H9 (cell line): ENCODE results near the gene CACNA1I. TPM values are rescaled to one million over a fixed set of nuclear protein-coding genes. Genes with fewer than 3 reads are reported as not detected.

Source experiments
- DNase-seq: peaks from one replicate; pipeline ENCODE4 v3.0.0-alpha.2; 2017
- H2AFZ ChIP-seq: one replicate; pipeline ENCODE4 v1.6.1; 2013; ENCODE audit warnings: mild to moderate bottlenecking, low read length, control low read depth, moderate library complexity
- H2AK5ac ChIP-seq: 2 replicates; pipeline ENCODE4 v1.6.1; 2013; ENCODE audit warnings: low read length, control low read depth, mixed read lengths; ENCODE audit not compliant: insufficient read length
- H2BK120ac ChIP-seq: one replicate; pipeline ENCODE4 v1.6.1; 2013; ENCODE audit warnings: low read depth, mild to moderate bottlenecking, low read length, control low read depth, inconsistent platforms; ENCODE audit not compliant: poor library complexity, severe bottlenecking
- H2BK12ac ChIP-seq: 2 replicates; pipeline ENCODE4 v1.6.1; 2013; ENCODE audit warnings: low read length, control low read depth, mixed read lengths, low read depth; ENCODE audit not compliant: insufficient read length
- H2BK15ac ChIP-seq: 2 replicates; pipeline ENCODE4 v1.6.1; 2013; ENCODE audit warnings: low read depth, low read length, control low read depth
- H2BK20ac ChIP-seq: one replicate; pipeline ENCODE4 v1.6.1; 2013; ENCODE audit warnings: low read depth, mild to moderate bottlenecking, low read length, control low read depth, inconsistent platforms; ENCODE audit not compliant: poor library complexity, severe bottlenecking
- H2BK5ac ChIP-seq: 2 replicates; pipeline ENCODE4 v1.6.1; 2013; ENCODE audit warnings: low read length, control low read depth, mixed read lengths; ENCODE audit not compliant: insufficient read length
- H3K14ac ChIP-seq: 2 replicates; pipeline ENCODE4 v1.6.1; 2013; ENCODE audit warnings: low read length, control low read depth; ENCODE audit not compliant: insufficient read depth
- H3K18ac ChIP-seq: 2 replicates; pipeline ENCODE4 v1.6.1; 2013; ENCODE audit warnings: low read depth, mild to moderate bottlenecking, mixed read lengths, low read length, control low read depth; ENCODE audit not compliant: insufficient read length
- H3K23ac ChIP-seq: 2 replicates; pipeline ENCODE4 v1.6.1; 2013; ENCODE audit warnings: low read length, control low read depth, mixed read lengths, low read depth; ENCODE audit not compliant: insufficient read length
- H3K23me2 ChIP-seq: 2 replicates; pipeline ENCODE4 v1.6.1; 2013; ENCODE audit warnings: low read depth, mild to moderate bottlenecking, mixed read lengths, low read length, control low read depth; ENCODE audit not compliant: insufficient read length, poor library complexity, severe bottlenecking
- H3K27ac ChIP-seq: 2 replicates; pipeline ENCODE4 v1.5.1; 2013; ENCODE audit warnings: low read length, control low read depth, mixed read lengths, low read depth; ENCODE audit not compliant: insufficient read length
- H3K27me3 ChIP-seq: 2 replicates; pipeline ENCODE4 v1.6.1; 2013; ENCODE audit warnings: low read length, control low read depth, inconsistent platforms; ENCODE audit not compliant: insufficient read depth
- H3K4ac ChIP-seq: 2 replicates; pipeline ENCODE4 v1.6.1; 2013; ENCODE audit warnings: low read depth, mild to moderate bottlenecking, control low read depth, inconsistent platforms, low read length, moderate library complexity
- H3K4me1 ChIP-seq: 2 replicates; pipeline ENCODE4 v1.6.1; 2013; ENCODE audit warnings: low read length, control low read depth, inconsistent platforms; ENCODE audit not compliant: insufficient read depth
- H3K4me2 ChIP-seq: 2 replicates; pipeline ENCODE4 v1.6.1; 2013; ENCODE audit warnings: low read length, control low read depth, mixed read lengths; ENCODE audit not compliant: insufficient read length, insufficient read depth
- H3K56ac ChIP-seq: 2 replicates; pipeline ENCODE4 v1.6.1; 2013; ENCODE audit warnings: low read depth, mild to moderate bottlenecking, mixed read lengths, low read length, control low read depth; ENCODE audit not compliant: insufficient read length
- H3K79me1 ChIP-seq: 2 replicates; pipeline ENCODE4 v1.6.1; 2013; ENCODE audit warnings: low read depth, mild to moderate bottlenecking, moderate library complexity, low read length, control low read depth, inconsistent platforms; ENCODE audit not compliant: insufficient read depth, poor library complexity, severe bottlenecking
- H3K79me2 ChIP-seq: 2 replicates; pipeline ENCODE4 v1.6.1; 2013; ENCODE audit warnings: low read length, control low read depth, inconsistent platforms; ENCODE audit not compliant: insufficient read depth
- H3K9ac ChIP-seq: 2 replicates; pipeline ENCODE4 v1.6.1; 2013; ENCODE audit warnings: low read length, control low read depth, mixed read lengths; ENCODE audit not compliant: insufficient read length; ENCODE audit errors: extremely low read depth
- H3K9me3 ChIP-seq: one replicate; pipeline ENCODE4 v1.6.1; 2013; ENCODE audit warnings: low read depth, low read length, inconsistent platforms; ENCODE audit not compliant: control insufficient read depth
- H3T11ph ChIP-seq: one replicate; pipeline ENCODE4 v1.6.1; 2013; ENCODE audit warnings: mild to moderate bottlenecking, low read length, control low read depth, inconsistent platforms
- H4K20me1 ChIP-seq: one replicate; pipeline ENCODE4 v1.6.1; 2013; ENCODE audit not compliant: control insufficient read depth, insufficient read length, insufficient read depth
- H4K5ac ChIP-seq: 2 replicates; pipeline ENCODE4 v1.6.1; 2013; ENCODE audit warnings: low read depth, mild to moderate bottlenecking, mixed read lengths, low read length, control low read depth; ENCODE audit not compliant: insufficient read length
- H4K8ac ChIP-seq: replicated peaks from 2 replicates; pipeline ENCODE4 v1.6.1; 2013; ENCODE audit warnings: low read length, control low read depth, mixed read lengths, low read depth; ENCODE audit not compliant: insufficient read length
- H4K91ac ChIP-seq: 2 replicates; pipeline ENCODE4 v1.6.1; 2013; ENCODE audit warnings: low read depth, mild to moderate bottlenecking, moderate library complexity, mixed read lengths, low read length, control low read depth; ENCODE audit not compliant: insufficient read length
- H3K27ac Mint-ChIP-seq, 3 experiments: 2 replicates in 2 of 3; 3 replicates in 1 of 3; pipeline ENCODE4 v1.8.0; 2020 to 2021; ENCODE audit warnings: mixed read lengths in 3 of 3, mild to moderate bottlenecking in 1 of 3, moderate library complexity in 1 of 3
- H3K27me3 Mint-ChIP-seq: 2 replicates; pipeline ENCODE4 v1.8.0; 2021; ENCODE audit warnings: low read depth, mild to moderate bottlenecking, moderate library complexity, mixed read lengths
- H3K36me3 Mint-ChIP-seq, 3 experiments: 2 replicates in 2 of 3; 3 replicates in 1 of 3; pipeline ENCODE4 v1.8.0; 2020 to 2021; ENCODE audit warnings: low read depth in 3 of 3, mixed read lengths in 3 of 3; ENCODE audit not compliant: insufficient read depth in 1 of 3
- H3K4me1 Mint-ChIP-seq, 2 experiments: 2 replicates each; pipeline ENCODE4 v1.8.0; 2020; ENCODE audit warnings: mixed read lengths in 2 of 2
- H3K4me3 Mint-ChIP-seq, 2 experiments: 2 replicates in 1 of 2; 3 replicates in 1 of 2; pipeline ENCODE4 v1.8.0; 2020 to 2021; ENCODE audit warnings: mild to moderate bottlenecking in 2 of 2, mixed read lengths in 2 of 2, moderate library complexity in 1 of 2
- H3K9me3 Mint-ChIP-seq, 2 experiments: 2 replicates in 1 of 2; 3 replicates in 1 of 2; pipeline ENCODE4 v1.8.0; 2020; ENCODE audit warnings: mild to moderate bottlenecking in 2 of 2, mixed read lengths in 2 of 2, moderate library complexity in 1 of 2
- CTCF ChIP-seq: fragments of 200-600 bp; sonication (generic); conservative IDR thresholded peaks from 3 replicates; pipeline ENCODE4 v1.8.0; 2021; ENCODE audit warnings: antibody characterized with exemption, mild to moderate bottlenecking
- WGBS: extraction: QIAGEN DNeasy Blood & Tissue Kit; methylation state at CpG from one replicate; pipeline ENCODE4 v1.1.7; 2013; ENCODE audit warnings: missing lambda C conversion rate, low lambda C conversion rate, mixed read lengths; ENCODE audit not compliant: insufficient read length; ENCODE audit errors: extremely low coverage; 5-methylcytosine and 5-hydroxymethylcytosine counted together
- total RNA-seq: library from RNA; stranded (reverse); gene quantifications from 2 replicates; pipeline ENCODE4 v1.2.1, GENCODE V29; 2021

CACNA1I gene
- total RNA-seq, 1 experiment from 2014 or later: 0.50 TPM

DNA sequence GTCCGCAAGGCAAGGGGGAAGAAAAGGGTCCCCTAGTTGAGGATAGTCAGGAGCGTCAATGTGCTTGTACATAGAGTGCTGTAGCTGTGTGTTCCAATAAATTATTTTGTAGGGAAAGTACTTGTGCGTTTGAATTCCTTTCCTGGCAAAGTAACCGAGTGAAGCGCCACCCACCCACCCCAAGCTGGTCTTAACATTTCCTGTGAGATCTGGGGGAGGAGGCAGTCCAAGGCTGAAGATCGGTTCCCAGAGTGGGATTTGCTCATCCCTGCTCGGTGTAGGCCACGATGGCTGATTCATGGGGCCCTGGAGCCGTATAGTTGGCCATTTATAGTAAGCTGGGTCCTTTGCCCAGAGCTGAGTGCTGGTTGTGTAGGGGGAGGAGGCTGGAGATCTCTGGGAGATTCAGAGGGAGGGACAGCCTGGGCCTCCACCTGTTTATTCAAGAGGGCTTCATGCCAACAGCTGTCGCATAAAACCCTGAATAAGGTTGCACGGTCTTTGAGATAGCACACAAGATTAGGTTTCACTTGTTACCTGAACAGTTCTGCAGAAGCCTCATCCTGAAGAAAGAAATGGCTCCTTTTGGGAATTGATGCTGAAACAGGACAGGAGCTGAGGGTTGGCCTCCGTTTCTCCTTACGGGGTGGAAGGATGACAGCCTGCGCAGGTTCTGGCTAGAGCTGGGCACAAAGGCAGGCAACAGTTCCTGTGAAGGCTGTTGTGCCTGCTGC, 47.8 kb upstream of the CACNA1I start:
- Histone ChIP-seq H3K79me2 (peaks cover 8% of the 10 kb centered on the region; the same call in 1 of the 2 replicates), H2BK20ac (no peak overlapping the region), H3K4ac (no peak overlapping the region), H3K9me3 (no peaks in the 10 kb centered on the region), H4K20me1 (peaks cover 9% of the 10 kb centered on the region), H3K4me1 (no peaks in the 10 kb centered on the region; the same call in 1 of the 2 replicates), H2AK5ac (no peak overlapping the region), H3K18ac (no peak overlapping the region), H2BK15ac (no peak overlapping the region), H3T11ph (no peak overlapping the region), H3K9ac (no peak overlapping the region), H2BK120ac (no peak overlapping the region), H3K79me1 (no peaks in the 10 kb centered on the region), H2BK12ac (no peak overlapping the region), H3K23me2 (peaks cover 13% of the 10 kb centered on the region), H3K14ac (no peak overlapping the region), H4K8ac (no peak overlapping the region), H3K56ac (no peak overlapping the region), H4K91ac (no peak overlapping the region), H3K27ac (no peak overlapping the region), H2BK5ac (no peak overlapping the region), H3K27me3 (no peaks in the 10 kb centered on the region; the same call in 1 of the 2 replicates), H4K5ac (no peak overlapping the region), H3K4me2 (peak overlapping the region; percentile 52), H2AFZ (no peak overlapping the region), H3K23ac (no peak overlapping the region)
- no peak for DNase-seq
- H3K4me1 Mint-ChIP-seq: peaks cover 29 to 31% of the 10 kb centered on the region in 2 experiments
- peak overlapping the region; percentile 7 to 100 (median 98); a peak in 6 of 7 replicates for H3K27ac Mint-ChIP-seq
- peak overlapping the region; percentile 94 to 98 for H3K4me3 Mint-ChIP-seq
- peaks cover 27 to 57% (median 46%) of the 10 kb centered on the region in 3 experiments for H3K36me3 Mint-ChIP-seq
- WGBS: no CpG with 5 or more reads among the region's 14 CpGs
- H3K9me3 Mint-ChIP-seq: peaks cover 0 to 2% of the 10 kb centered on the region in 2 experiments; a peak in 3 of 5 replicates
- no peak for TF ChIP-seq CTCF
- H3K27me3 Mint-ChIP-seq: peaks cover 16% of the 10 kb centered on the region
